IMR-90 (cell line): ENCODE data around the gene AUTS2. TPM values are rescaled to one million over a fixed set of nuclear protein-coding genes. Genes with fewer than 3 reads are reported as not detected.

Experiments
- ATAC-seq: fragments of 200-7000 bp; cut with Tn5 transposase; 2 replicates; pipeline ENCODE4 v1.9.1; 2020; ENCODE audit warnings: low read depth, mild to moderate bottlenecking, moderate library complexity
- BruUV-seq: library from RNA; stranded (reverse); fragments of 400-500 nt; replicated peaks from 2 replicates; lab custom pipeline; 2021; lab: Mats Ljungman, UMichigan
- CTCF ChIA-PET: fragments of 300-600 bp; formaldehyde crosslinking; extraction: SDS; loops from one replicate; lab custom pipeline; 2021; ENCODE audit warnings: antibody characterized with exemption; lab: Yijun Ruan, JAX
- POLR2A ChIA-PET: fragments of 300-600 bp; sonication (Branson Sonifier 250); formaldehyde crosslinking; loops from one replicate; lab custom pipeline; 2022; ENCODE audit warnings: antibody characterized with exemption; ENCODE audit not compliant: unreplicated experiment; lab: Charles Lee
- DNase-seq: peaks from one replicate; pipeline ENCODE4 v3.0.0; 2013
- H2AFZ ChIP-seq: replicated peaks from 2 replicates; pipeline ENCODE3; 2013; ENCODE audit warnings: low read length, mild to moderate bottlenecking; ENCODE audit not compliant: poor library complexity
- H2AK5ac ChIP-seq: 2 replicates; pipeline ENCODE4 v1.6.1; 2013; ENCODE audit warnings: low read depth, low read length, inconsistent platforms
- H2AK9ac ChIP-seq: replicated peaks from 2 replicates; pipeline ENCODE3; 2013; ENCODE audit warnings: mild to moderate bottlenecking, low read depth, low read length, moderate library complexity; ENCODE audit not compliant: poor library complexity
- H2BK120ac ChIP-seq: 2 replicates; pipeline ENCODE4 v1.6.1; 2013; ENCODE audit warnings: low read depth, low read length, inconsistent platforms
- H2BK15ac ChIP-seq: 3 replicates; pipeline ENCODE4 v1.6.1; 2013; ENCODE audit warnings: low read depth, low read length, inconsistent platforms
- H2BK20ac ChIP-seq: 2 replicates; pipeline ENCODE4 v1.6.1; 2013; ENCODE audit warnings: low read depth, mild to moderate bottlenecking, inconsistent platforms, low read length, moderate library complexity
- H2BK5ac ChIP-seq: 2 replicates; pipeline ENCODE4 v1.6.1; 2013; ENCODE audit warnings: mild to moderate bottlenecking, low read depth, low read length, inconsistent platforms; ENCODE audit not compliant: poor library complexity, severe bottlenecking
- H3K14ac ChIP-seq: replicated peaks from 2 replicates; pipeline ENCODE4 v1.6.1; 2013; ENCODE audit warnings: low read depth, low read length, inconsistent platforms
- H3K18ac ChIP-seq: 2 replicates; pipeline ENCODE4 v1.6.1; 2013; ENCODE audit warnings: low read depth, low read length, control low read depth
- H3K23ac ChIP-seq: 2 replicates; pipeline ENCODE4 v1.6.1; 2013; ENCODE audit warnings: low read depth, low read length, inconsistent platforms
- H3K27ac ChIP-seq: 2 replicates; pipeline ENCODE4 v1.5.1; 2013; ENCODE audit warnings: mild to moderate bottlenecking, control low read depth, low read length; ENCODE audit not compliant: insufficient read depth
- H3K27me3 ChIP-seq: 2 replicates; pipeline ENCODE4 v1.6.1; 2013; ENCODE audit warnings: low read length; ENCODE audit not compliant: control insufficient read depth, insufficient read depth
- H3K36me3 ChIP-seq: 2 replicates; pipeline ENCODE4 v1.6.1; 2013; ENCODE audit warnings: low read length, mixed read lengths; ENCODE audit not compliant: control insufficient read depth, insufficient read depth
- H3K4ac ChIP-seq: 2 replicates; pipeline ENCODE4 v1.6.1; 2013; ENCODE audit warnings: low read depth, low read length, inconsistent platforms
- H3K4me1 ChIP-seq: 2 replicates; pipeline ENCODE4 v1.6.1; 2013; ENCODE audit warnings: low read length, mixed read lengths; ENCODE audit not compliant: control insufficient read depth, insufficient read depth
- H3K4me2 ChIP-seq: 2 replicates; pipeline ENCODE4 v1.6.1; 2013; ENCODE audit warnings: low read depth, mild to moderate bottlenecking, control low read depth, low read length, moderate library complexity
- H3K4me3 ChIP-seq: 2 replicates; pipeline ENCODE4 v1.5.1; 2013; ENCODE audit warnings: low read depth, mild to moderate bottlenecking, control low read depth, low read length, moderate library complexity; ENCODE audit not compliant: insufficient read depth
- H3K56ac ChIP-seq: 2 replicates; pipeline ENCODE4 v1.6.1; 2013; ENCODE audit warnings: low read length, inconsistent platforms; ENCODE audit not compliant: insufficient read depth; ENCODE audit errors: extremely low read depth
- H3K79me1 ChIP-seq, 2 experiments: 2 replicates each; pipeline ENCODE4 v1.6.1; 2013; ENCODE audit warnings: low read length in 2 of 2, inconsistent platforms in 1 of 2, low read depth in 1 of 2
- H3K9ac ChIP-seq: 2 replicates; pipeline ENCODE4 v1.6.1; 2013; ENCODE audit warnings: low read depth, low read length, control low read depth
- H3K9me1 ChIP-seq: 2 replicates; pipeline ENCODE4 v1.6.1; 2013; ENCODE audit warnings: low read length, inconsistent platforms; ENCODE audit not compliant: insufficient read depth
- H3K9me3 ChIP-seq: 2 replicates; pipeline ENCODE4 v1.6.1; 2013; ENCODE audit warnings: low read length; ENCODE audit not compliant: control insufficient read depth, insufficient read depth
- H4K20me1 ChIP-seq: 2 replicates; pipeline ENCODE4 v1.6.1; 2013; ENCODE audit warnings: low read length, inconsistent platforms; ENCODE audit not compliant: insufficient read depth
- H4K5ac ChIP-seq: 2 replicates; pipeline ENCODE4 v1.6.1; 2013; ENCODE audit warnings: mild to moderate bottlenecking, low read depth, low read length, control low read depth
- H4K8ac ChIP-seq, 2 experiments: 2 replicates each; pipeline ENCODE4 v1.6.1; 2013; ENCODE audit warnings: low read depth in 2 of 2, low read length in 2 of 2, control low read depth in 1 of 2, inconsistent platforms in 1 of 2
- H4K91ac ChIP-seq: 2 replicates; pipeline ENCODE4 v1.6.1; 2013; ENCODE audit warnings: low read depth, low read length, inconsistent platforms; ENCODE audit not compliant: insufficient read depth
- BHLHE40 ChIP-seq: fragments of 150-350 bp; IDR thresholded peaks from 2 replicates; pipeline ENCODE4 v1.6.1; 2016; ENCODE audit warnings: mild to moderate bottlenecking, low read depth, low read length
- WGBS, 2 experiments: methylation state at CpG; one replicate each; pipeline versions ENCODE4 v1.1.5 to v1.1.7; 2013; ENCODE audit warnings: missing lambda C conversion rate in 2 of 2; ENCODE audit not compliant: insufficient read length in 1 of 2; ENCODE audit errors: extremely low coverage in 2 of 2; 5-methylcytosine and 5-hydroxymethylcytosine counted together
- dilution Hi-C: fragments of 300-500 bp; cut with HindIII; formaldehyde crosslinking; loops from one replicate; pipeline ENCODE4 v1.14.3; 2018; ENCODE audit warnings: low sequenced_read_pairs; ENCODE audit not compliant: unreplicated experiment
- in situ Hi-C: fragments of 300-500 bp; cut with MboI; formaldehyde crosslinking; loops from 3 replicates; pipeline ENCODE4 v1.14.3; 2019; ENCODE audit warnings: low sequenced_read_pairs, inconsistent platforms, mixed read lengths
- intact Hi-C: fragments of 100-400 bp; cut with micrococcal nuclease; formaldehyde crosslinking; loops from 2 replicates; pipeline ENCODE4 v1.10.0; 2022
- polyA plus RNA-seq, 3 experiments: library from polyadenylated mRNA; depleted of rRNA; stranded (reverse); fragments of >200 nt; gene quantifications; 2 replicates each; pipeline ENCODE4 v1.2.3, GENCODE V29; 2012; ENCODE audit warnings: low replicate concordance in 1 of 3
- total RNA-seq: library from RNA; depleted of rRNA; stranded (reverse); fragments of >200 nt; gene quantifications from 2 replicates; pipeline ENCODE4 v1.2.3, GENCODE V29; 2012
- TF ChIP-seq, protein P1 (sequence below): fragments of 150-350 bp; IDR thresholded peaks from 2 replicates; pipeline ENCODE4 v1.6.1; 2017; ENCODE audit warnings: mild to moderate bottlenecking, antibody characterized with exemption, low read length, low read depth
- TF ChIP-seq, protein P2 (sequence below): fragments of 150-350 bp; IDR thresholded peaks from 2 replicates; pipeline ENCODE4 v1.6.1; 2016; ENCODE audit warnings: low read depth, mild to moderate bottlenecking, low read length, moderate library complexity, borderline replicate concordance

AUTS2 gene
- total and polyA plus RNA-seq, 2 of the 4 experiments (the other 2 are of a cell fraction), result 0.90 to 3.0 TPM

DNA sequence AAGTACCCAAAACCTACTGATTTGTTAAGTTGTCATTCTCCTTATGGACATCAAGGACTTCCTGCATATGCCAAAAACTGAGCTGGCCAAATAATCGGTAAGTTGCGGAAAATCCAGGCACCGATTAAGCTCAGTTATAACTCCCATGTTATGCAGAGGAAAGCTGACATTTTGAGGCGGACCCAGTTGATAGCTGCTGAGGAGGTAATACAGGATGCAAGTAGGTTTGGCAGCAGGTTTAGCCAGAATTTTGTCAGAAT lies 808.6 kb downstream of the AUTS2 start:
- dilution Hi-C loops (no loop called here), intact Hi-C loops (no loop called here), in situ Hi-C loops (no loop called here)
- Histone ChIP-seq H2AK5ac (no peak overlapping the region), H4K8ac (no peak overlapping the region), H3K23ac (no peak overlapping the region), H3K4me3 (no peak overlapping the region), H3K56ac (no peak overlapping the region), H2AFZ (no peak overlapping the region), H3K36me3 (no peaks in the 10 kb centered on the region), H3K14ac (no peak overlapping the region), H3K9me3 (no peaks in the 10 kb centered on the region), H3K4ac (no peak overlapping the region), H3K4me2 (no peak overlapping the region), H4K20me1 (no peaks in the 10 kb centered on the region), H2AK9ac (no peak overlapping the region), H4K5ac (no peak overlapping the region), H4K91ac (no peak overlapping the region), H2BK5ac (no peak overlapping the region), H2BK20ac (no peak overlapping the region), H3K79me1 (no peaks in the 10 kb centered on the region), H3K9me1 (no peaks in the 10 kb centered on the region), H2BK120ac (no peak overlapping the region), H2BK15ac (no peak overlapping the region), H3K4me1 (no peaks in the 10 kb centered on the region), H3K27ac (no peak overlapping the region), H3K18ac (no peak overlapping the region), H3K9ac (no peak overlapping the region), H3K27me3 (no peaks in the 10 kb centered on the region)
- ATAC-seq (no peak), DNase-seq (no peak)
- WGBS, 2 experiments, result 90% methylated on average over 2 of the region's 4 CpGs; no CpG with 5 or more reads in 1 of the 2 experiments
- CTCF ChIA-PET, result no interaction called here
- POLR2A ChIA-PET, result no interaction called here
- BruUV-seq, result no TSS peak
- TF ChIP-seq BHLHE40, result no peak
- TF ChIP-seq, protein P1, sequence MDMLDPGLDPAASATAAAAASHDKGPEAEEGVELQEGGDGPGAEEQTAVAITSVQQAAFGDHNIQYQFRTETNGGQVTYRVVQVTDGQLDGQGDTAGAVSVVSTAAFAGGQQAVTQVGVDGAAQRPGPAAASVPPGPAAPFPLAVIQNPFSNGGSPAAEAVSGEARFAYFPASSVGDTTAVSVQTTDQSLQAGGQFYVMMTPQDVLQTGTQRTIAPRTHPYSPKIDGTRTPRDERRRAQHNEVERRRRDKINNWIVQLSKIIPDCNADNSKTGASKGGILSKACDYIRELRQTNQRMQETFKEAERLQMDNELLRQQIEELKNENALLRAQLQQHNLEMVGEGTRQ, result no peak
- TF ChIP-seq, protein P2, sequence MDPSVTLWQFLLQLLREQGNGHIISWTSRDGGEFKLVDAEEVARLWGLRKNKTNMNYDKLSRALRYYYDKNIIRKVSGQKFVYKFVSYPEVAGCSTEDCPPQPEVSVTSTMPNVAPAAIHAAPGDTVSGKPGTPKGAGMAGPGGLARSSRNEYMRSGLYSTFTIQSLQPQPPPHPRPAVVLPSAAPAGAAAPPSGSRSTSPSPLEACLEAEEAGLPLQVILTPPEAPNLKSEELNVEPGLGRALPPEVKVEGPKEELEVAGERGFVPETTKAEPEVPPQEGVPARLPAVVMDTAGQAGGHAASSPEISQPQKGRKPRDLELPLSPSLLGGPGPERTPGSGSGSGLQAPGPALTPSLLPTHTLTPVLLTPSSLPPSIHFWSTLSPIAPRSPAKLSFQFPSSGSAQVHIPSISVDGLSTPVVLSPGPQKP, result no peak
